Pulmonary artery endothelial cell (primary cell): ENCODE measurements around the gene RAD23B. TPM values are rescaled to one million over a fixed set of nuclear protein-coding genes. Genes with fewer than 3 reads are reported as not detected.
"Not testable (repeated sequence)": the region's sequence is repeated elsewhere in the genome, so short reads cannot be mapped to it uniquely, and the experiment has no call there.

ENCODE experiments used
- DNase-seq: peaks from one replicate; pipeline ENCODE4 v3.0.0-alpha.2; 2011; ENCODE audit warnings: low read depth, low spot score
- total RNA-seq: library from RNA; depleted of rRNA; stranded (reverse); fragments of >200 nt; gene quantifications from 2 replicates; pipeline ENCODE4 v1.2.3, GENCODE V29; 2014

RAD23B gene
- 88.8 and 105 TPM in 2 replicates for total RNA-seq

GRCh38 chr9:107282759-107283622 is at the start of gene RAD23B:
Gene RAD23B, plus strand, starts transcription at chr9:107283279. Its CDS starts 351 bp downstream, at chr9:107283630.
- peak; percentile 92 for DNase-seq

DNA sequence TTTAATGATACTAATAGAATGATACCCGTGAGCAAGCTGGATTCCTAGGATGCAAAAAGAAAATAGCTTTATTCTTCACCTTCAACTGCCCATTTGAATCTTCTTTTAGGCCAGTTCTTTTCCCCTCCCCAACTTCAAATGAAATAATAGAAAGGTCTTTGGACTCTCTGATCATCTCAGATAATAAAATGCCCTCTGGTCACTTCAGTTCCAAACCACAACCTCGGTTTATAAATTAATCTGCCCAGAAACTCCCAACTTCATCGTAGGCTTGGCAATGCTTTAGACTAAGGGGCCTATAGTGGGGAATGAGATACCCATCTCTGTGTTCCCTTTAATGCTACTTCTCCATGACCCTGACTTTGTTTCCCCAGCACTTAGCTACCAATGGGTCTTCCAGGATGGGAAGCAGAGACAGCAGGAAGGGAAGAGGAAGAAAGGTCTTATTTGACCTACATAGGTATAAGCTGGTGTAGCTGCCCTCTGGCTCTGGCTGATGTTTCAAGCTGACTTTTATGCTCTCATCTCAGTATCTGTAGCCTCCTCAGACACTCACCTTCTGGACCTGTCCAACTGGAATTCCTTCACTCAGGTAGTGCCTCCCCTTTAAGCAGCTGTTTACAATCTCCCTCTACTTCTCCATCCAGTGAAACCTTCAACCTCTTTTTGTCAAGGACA is 47.2 kb upstream of the RAD23B start:
- no peak for DNase-seq

- DNase-seq, result no peak
These were observed 45.2 kb upstream of the RAD23B start for GRCh38 chr9:107237873-107238272.

- DNase-seq, result no peak
These were observed 43.6 kb upstream of the RAD23B start for GRCh38 chr9:107239474-107239873.

DNA sequence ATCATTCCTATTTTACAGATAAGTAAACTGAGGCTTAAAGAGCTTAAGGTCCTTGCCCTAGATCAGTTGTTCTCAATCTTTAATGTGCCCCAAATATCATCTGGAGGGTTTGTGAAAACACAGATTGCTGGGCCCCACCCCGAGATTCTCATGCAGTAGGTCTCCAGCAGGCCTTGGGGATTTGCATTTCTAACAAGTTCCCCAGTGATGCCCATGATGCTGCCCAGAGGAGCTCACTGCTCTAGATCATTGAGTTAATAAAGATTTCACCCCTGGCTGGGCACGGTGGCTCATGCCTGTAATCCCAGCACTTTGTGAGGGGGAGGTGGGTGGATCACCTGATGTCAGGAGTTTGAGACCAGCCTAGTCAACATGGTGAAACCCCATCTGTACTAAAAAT is 42.8 kb upstream of the RAD23B start:
- DNase-seq, result no peak

- DNase-seq, result no peak
These were observed 40.7 kb upstream of the RAD23B start for GRCh38 chr9:107242073-107243030.

GRCh38 chr9:107243742-107244141 is 39.3 kb upstream of the RAD23B start:
- no peak for DNase-seq

GRCh38 chr9:107246259-107247254 is 36.5 kb upstream of the RAD23B start:
- no peak for DNase-seq

DNA sequence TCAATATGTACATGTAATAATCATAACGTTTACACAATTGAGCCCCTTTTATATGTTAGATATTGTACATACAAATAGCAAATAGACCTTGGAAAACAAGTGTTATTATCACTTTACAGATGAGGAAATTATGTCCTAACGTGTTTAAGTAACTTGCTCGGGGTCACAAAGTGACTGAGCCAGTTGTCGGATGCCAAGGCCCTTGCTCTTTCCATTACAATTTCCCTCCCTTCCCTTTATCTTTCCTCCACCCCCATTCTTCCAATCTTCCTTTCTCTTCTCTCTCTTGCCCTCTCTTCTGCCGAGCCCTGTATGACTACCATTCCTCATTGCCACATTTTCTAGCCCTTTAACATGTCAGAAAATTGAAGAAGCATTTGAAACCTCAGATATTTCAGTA is 34.4 kb upstream of the RAD23B start:
- DNase-seq, result no peak

GRCh38 chr9:107249131-107249533 is 33.9 kb upstream of the RAD23B start:
- no peak for DNase-seq

DNA sequence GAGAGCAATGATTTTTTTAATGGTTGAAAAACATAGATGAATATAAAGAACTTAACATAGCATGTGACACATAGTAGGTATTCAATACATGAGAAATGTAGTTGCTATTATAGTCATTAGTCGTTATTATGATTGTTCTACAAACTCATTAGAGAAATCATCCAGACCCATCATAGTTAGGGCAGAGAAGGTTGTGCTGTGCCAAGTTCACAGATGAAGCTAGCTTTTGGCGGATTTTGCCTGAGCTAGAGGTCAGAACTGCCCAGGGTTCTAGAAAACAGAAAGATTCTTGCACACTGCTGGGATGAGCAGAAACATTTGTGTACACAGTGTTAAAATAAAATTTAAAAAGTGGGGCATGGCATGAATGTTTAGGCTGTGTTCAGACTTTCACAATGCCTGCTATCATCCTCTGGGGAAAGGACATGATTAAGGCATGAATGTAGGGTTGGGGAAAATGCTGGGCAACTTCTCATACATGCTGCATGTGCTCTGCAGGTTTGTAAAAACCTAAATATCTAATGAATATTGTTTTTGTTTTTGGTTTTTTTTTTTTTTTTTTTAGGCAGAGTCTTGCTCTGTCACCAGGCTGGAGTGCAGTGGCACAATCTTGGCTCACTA is 33.3 kb upstream of the RAD23B start:
- no peak for DNase-seq

- DNase-seq, result no peak
These were observed 31.2 kb upstream of the RAD23B start for GRCh38 chr9:107251756-107252322.

DNA sequence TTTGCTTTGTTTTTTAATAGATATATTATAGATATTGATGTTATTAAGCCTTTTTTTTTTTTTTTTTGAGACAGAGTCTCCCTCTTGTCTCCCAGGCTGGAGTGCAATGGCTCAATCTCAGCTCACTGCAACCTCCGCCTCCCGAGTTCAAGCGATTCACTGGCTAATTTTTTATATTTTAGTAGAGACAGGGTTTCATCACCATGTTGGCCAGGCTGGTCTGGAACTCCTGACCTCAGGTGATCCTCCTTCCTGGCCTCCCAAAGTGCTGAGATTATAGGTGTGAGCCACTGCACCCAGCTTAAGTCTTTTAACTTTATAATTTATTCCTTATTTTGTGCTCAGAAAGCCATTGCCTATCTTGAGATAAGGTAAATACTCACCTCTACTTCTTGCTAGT is 24.2 kb upstream of the RAD23B start:
- no peak for DNase-seq

DNA sequence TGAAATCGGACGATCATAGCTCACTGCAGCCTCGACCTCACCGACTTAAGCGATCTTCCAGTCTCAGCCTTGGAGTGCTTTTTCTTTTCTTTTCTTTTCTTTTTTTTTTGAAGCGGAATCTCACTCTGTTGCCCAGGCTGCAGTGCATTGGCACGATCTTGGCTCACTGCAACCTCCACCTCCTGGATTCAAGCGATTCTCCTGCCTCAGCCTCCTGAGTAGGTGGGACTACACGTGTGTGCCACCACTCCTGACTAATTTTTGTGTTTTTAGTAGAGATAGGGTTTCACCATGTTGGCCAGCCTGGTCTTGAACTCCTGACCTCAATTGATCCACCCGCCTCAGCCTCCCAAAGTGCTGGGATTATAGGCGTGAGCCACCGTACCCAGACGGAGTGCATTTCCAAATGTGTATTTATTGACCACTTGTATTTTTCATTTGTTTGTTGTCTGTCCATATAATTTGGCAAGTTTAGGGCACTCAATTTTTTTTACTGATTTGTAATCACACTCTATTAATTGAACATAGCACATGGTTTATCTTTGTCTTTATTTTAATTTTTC is 23.2 kb upstream of the RAD23B start:
- DNase-seq, result not testable (repeated sequence)

- DNase-seq, result no peak
These were observed 22.5 kb upstream of the RAD23B start for GRCh38 chr9:107260437-107261081.

DNA sequence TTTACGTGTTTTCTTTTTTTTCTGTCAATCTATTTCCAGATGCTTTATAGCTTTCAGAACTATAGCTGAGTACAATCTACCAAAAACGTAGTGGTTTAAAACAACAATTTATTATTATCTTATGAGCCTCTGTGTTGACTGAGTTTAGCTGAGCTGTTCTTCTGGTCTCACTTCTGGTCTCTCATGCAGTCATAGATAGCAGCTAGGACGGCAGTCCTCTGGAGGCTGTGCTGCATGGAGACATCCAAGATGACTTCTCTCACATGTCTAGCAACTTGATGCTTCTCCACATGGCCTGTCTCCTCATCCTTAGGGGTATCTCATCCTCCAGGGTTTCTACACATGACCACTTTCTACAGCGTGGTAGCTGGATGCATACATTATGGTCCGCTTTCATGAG is 22.0 kb upstream of the RAD23B start:
- no peak for DNase-seq

GRCh38 chr9:107263289-107263688 is 19.8 kb upstream of the RAD23B start:
- no peak for DNase-seq

GRCh38 chr9:107266624-107267368 is 16.3 kb upstream of the RAD23B start:
- no peak for DNase-seq
